ENCODE measurements around the gene HLX. TPM values are rescaled to one million over a fixed set of nuclear protein-coding genes. Genes with fewer than 3 reads are reported as not detected.

HLX gene
- polyA plus RNA-seq, 1 of the 3 experiments (the other 2 are of a cell fraction) = 21.4 TPM

DNA sequence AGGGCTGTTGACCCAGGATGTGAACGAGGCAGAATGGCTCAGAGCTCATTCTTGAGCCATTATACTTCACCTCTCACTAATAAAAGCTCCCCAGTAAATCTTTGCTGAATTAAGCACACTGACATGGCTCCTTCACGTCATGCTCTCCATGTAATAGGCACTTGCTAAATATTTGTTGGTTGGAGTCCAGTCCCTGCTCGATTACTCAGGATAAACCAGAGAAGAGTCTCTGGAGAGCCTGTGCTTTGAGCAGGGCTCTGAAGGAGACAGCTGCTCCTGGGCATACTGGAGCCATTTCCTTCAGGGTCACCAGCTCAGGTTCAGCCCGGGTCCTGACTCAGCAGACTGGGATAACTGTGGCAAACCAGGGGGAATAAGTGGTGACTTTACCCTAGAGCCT is 46.9 kb downstream of the HLX start:
- POLR2A ChIA-PET = no interaction called here

DNA sequence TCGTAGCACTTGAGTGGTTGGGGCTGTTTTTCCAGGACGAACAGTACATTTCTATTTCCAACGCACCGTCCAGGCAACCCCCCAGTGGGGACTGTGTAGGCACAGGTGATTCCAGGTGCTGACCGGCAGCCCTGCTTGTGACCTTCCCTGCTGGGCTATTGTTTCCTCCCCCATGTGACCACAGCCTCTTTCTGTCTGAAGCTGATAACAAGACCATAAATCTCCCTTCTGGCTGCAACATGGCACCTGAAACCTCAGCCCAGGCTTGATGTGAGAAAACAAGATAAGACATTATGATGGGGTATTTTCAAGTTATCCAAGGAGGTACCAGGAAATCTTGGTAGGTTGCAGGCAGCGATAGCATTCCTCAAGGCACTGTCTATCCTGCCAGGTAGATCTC is 48.2 kb downstream of the HLX start:
- H3K4me3 ChIP-seq (ENCODE audit: low read depth in 2 of 2, low read length in 1 of 2) = no peak overlapping the region
- no peaks in the 10 kb centered on the region for H4K20me1 ChIP-seq (ENCODE audit: insufficient read depth)
- no peaks in the 10 kb centered on the region for H3F3A ChIP-seq (replicated peaks; ENCODE audit: insufficient read depth)
- no peaks in the 10 kb centered on the region for H3K9me3 ChIP-seq
- no peak overlapping the region for H3K27ac ChIP-seq (ENCODE audit: low read depth in 2 of 2, low read length in 1 of 2)
- DNase-seq = no peak
- H3K36me3 ChIP-seq (replicated peaks in 1 of 2; ENCODE audit: control insufficient read depth in 1 of 2, insufficient read depth in 2 of 2, low read length in 1 of 2) = no peaks in the 10 kb centered on the region
- no peak overlapping the region for H3K4me2 ChIP-seq
- TF ChIP-seq RFX5 (IDR thresholded peaks at IDR 0.05; ENCODE audit: low read length) (no peak), ELF1 (IDR thresholded peaks at IDR 0.05) (no peak), TEAD4 (IDR thresholded peaks at IDR 0.05; ENCODE audit: borderline replicate concordance, insufficient read depth) (no peak)
- TF ChIP-seq, protein P1, sequence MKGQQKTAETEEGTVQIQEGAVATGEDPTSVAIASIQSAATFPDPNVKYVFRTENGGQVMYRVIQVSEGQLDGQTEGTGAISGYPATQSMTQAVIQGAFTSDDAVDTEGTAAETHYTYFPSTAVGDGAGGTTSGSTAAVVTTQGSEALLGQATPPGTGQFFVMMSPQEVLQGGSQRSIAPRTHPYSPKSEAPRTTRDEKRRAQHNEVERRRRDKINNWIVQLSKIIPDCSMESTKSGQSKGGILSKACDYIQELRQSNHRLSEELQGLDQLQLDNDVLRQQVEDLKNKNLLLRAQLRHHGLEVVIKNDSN (IDR thresholded peaks at IDR 0.05; ENCODE audit: borderline replicate concordance, low read depth) = no peak
- peaks cover 0 to 2% of the 10 kb centered on the region in 2 experiments; a peak in 1 of 4 replicates for H3K4me1 ChIP-seq (ENCODE audit: control insufficient read depth in 1 of 2, insufficient read depth in 2 of 2, low read depth in 1 of 2, low read length in 1 of 2)
- WGBS (ENCODE audit: low lambda C conversion rate) = 78% methylated on average over 6 of the region's 6 CpGs
- H3K79me2 ChIP-seq (ENCODE audit: insufficient read depth) = no peaks in the 10 kb centered on the region
- ChIA-PET CTCF (no interaction called here), POLR2A (no interaction called here)
- H2AFZ ChIP-seq (ENCODE audit: low read depth) = no peak overlapping the region
- no peaks in the 10 kb centered on the region for H3K9me2 ChIP-seq
- H3K27me3 ChIP-seq (ENCODE audit: insufficient read depth) = no peaks in the 10 kb centered on the region
- no peak overlapping the region for H3K9ac ChIP-seq

More for the DNA sequence above, 46.9 kb downstream of the HLX start:
- Histone ChIP-seq H2AFZ (ENCODE audit: low read depth) (no peak overlapping the region), H3K27me3 (ENCODE audit: insufficient read depth) (no peaks in the 10 kb centered on the region), H3K79me2 (ENCODE audit: insufficient read depth) (no peaks in the 10 kb centered on the region), H3K9me2 (no peaks in the 10 kb centered on the region), H3K27ac (ENCODE audit: low read depth in 2 of 2, low read length in 1 of 2) (no peak overlapping the region), H3K9ac (no peak overlapping the region), H4K20me1 (ENCODE audit: insufficient read depth) (no peaks in the 10 kb centered on the region), H3K9me3 (no peaks in the 10 kb centered on the region), H3F3A (replicated peaks; ENCODE audit: insufficient read depth) (no peaks in the 10 kb centered on the region), H3K4me1 (ENCODE audit: control insufficient read depth in 1 of 2, insufficient read depth in 2 of 2, low read depth in 1 of 2, low read length in 1 of 2) (peaks cover 0 to 2% of the 10 kb centered on the region in 2 experiments; a peak in 1 of 4 replicates), H3K4me2 (no peak overlapping the region), H3K4me3 (ENCODE audit: low read depth in 2 of 2, low read length in 1 of 2) (no peak overlapping the region), H3K36me3 (replicated peaks in 1 of 2; ENCODE audit: control insufficient read depth in 1 of 2, insufficient read depth in 2 of 2, low read length in 1 of 2) (no peaks in the 10 kb centered on the region)
- DNase-seq = no peak
- TF ChIP-seq CHD2 (IDR thresholded peaks at IDR 0.05; ENCODE audit: low read length, partially characterized antibody) = no peak
- TF ChIP-seq, protein P2, sequence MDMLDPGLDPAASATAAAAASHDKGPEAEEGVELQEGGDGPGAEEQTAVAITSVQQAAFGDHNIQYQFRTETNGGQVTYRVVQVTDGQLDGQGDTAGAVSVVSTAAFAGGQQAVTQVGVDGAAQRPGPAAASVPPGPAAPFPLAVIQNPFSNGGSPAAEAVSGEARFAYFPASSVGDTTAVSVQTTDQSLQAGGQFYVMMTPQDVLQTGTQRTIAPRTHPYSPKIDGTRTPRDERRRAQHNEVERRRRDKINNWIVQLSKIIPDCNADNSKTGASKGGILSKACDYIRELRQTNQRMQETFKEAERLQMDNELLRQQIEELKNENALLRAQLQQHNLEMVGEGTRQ (IDR thresholded peaks at IDR 0.05; ENCODE audit: borderline replicate concordance, low read depth, low read length) = no peak
- CTCF ChIA-PET = interaction anchor here (0.6 to 2.1 kb wide), 2 partner anchors 18 to 117 kb away, joined by 3 to 8 read pairs; no protein-coding TSS in a partner anchor
- WGBS (ENCODE audit: low lambda C conversion rate) = 51% methylated on average over 4 of the region's 4 CpGs

DNA sequence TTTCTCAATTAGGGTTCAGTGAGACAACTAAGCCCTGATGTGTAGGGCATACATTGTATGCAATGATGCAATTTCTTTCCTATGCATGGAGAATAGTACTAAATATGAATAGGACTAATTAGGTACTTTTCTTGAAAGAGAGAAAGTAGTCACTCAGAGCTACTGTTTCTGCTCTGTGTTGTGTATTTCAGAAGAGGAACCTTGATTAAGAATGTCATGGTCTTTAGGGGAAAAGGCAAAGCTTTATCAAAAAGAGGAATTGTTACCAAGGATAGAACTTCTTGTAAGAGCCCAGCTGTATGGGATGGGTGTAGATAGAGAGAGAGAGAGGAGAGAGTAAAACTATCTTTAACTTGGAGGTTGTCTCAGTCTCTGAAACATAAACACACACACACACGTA is 49.1 kb downstream of the HLX start:
- H2AFZ ChIP-seq (ENCODE audit: low read depth) = no peak overlapping the region
- H3K27ac ChIP-seq (ENCODE audit: low read depth in 2 of 2, low read length in 1 of 2) = no peak overlapping the region
- H3K9ac ChIP-seq = no peak overlapping the region
- no peaks in the 10 kb centered on the region for H3K9me3 ChIP-seq
- DNase-seq = no peak
- WGBS (ENCODE audit: low lambda C conversion rate) = 90% methylated on average over 1 of the region's 1 CpG
- H3K27me3 ChIP-seq (ENCODE audit: insufficient read depth) = no peaks in the 10 kb centered on the region
- ChIA-PET POLR2A (no interaction called here), CTCF (interaction anchor here (1.0 to 1.2 kb wide), 2 partner anchors 21 to 275 kb away, joined by 3 read pairs; no protein-coding TSS in a partner anchor)
- H3K4me2 ChIP-seq = no peak overlapping the region
- H3K36me3 ChIP-seq (replicated peaks in 1 of 2; ENCODE audit: control insufficient read depth in 1 of 2, insufficient read depth in 2 of 2, low read length in 1 of 2) = no peaks in the 10 kb centered on the region
- H3K79me2 ChIP-seq (ENCODE audit: insufficient read depth) = no peaks in the 10 kb centered on the region
- H3F3A ChIP-seq (replicated peaks; ENCODE audit: insufficient read depth) = no peaks in the 10 kb centered on the region
- H4K20me1 ChIP-seq (ENCODE audit: insufficient read depth) = no peaks in the 10 kb centered on the region
- H3K9me2 ChIP-seq = no peaks in the 10 kb centered on the region
- no peak overlapping the region for H3K4me3 ChIP-seq (ENCODE audit: low read depth in 2 of 2, low read length in 1 of 2)
- H3K4me1 ChIP-seq (ENCODE audit: control insufficient read depth in 1 of 2, insufficient read depth in 2 of 2, low read depth in 1 of 2, low read length in 1 of 2) = peaks cover 0 to 2% of the 10 kb centered on the region in 2 experiments; a peak in 1 of 4 replicates
- no peak for TF ChIP-seq TCF12 (IDR thresholded peaks at IDR 0.05)
- TF ChIP-seq, protein P2 (IDR thresholded peaks at IDR 0.05; ENCODE audit: borderline replicate concordance, low read depth, low read length) = no peak
- no peak for TF ChIP-seq FOXJ3 (CRISPR knock-in tag; IDR thresholded peaks at IDR 0.05)
- TF ChIP-seq, protein P3, sequence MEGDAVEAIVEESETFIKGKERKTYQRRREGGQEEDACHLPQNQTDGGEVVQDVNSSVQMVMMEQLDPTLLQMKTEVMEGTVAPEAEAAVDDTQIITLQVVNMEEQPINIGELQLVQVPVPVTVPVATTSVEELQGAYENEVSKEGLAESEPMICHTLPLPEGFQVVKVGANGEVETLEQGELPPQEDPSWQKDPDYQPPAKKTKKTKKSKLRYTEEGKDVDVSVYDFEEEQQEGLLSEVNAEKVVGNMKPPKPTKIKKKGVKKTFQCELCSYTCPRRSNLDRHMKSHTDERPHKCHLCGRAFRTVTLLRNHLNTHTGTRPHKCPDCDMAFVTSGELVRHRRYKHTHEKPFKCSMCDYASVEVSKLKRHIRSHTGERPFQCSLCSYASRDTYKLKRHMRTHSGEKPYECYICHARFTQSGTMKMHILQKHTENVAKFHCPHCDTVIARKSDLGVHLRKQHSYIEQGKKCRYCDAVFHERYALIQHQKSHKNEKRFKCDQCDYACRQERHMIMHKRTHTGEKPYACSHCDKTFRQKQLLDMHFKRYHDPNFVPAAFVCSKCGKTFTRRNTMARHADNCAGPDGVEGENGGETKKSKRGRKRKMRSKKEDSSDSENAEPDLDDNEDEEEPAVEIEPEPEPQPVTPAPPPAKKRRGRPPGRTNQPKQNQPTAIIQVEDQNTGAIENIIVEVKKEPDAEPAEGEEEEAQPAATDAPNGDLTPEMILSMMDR (IDR thresholded peaks at IDR 0.05) = no peak
- TF ChIP-seq RCOR1 (IDR thresholded peaks at IDR 0.05; ENCODE audit: low read length) = no peak
- no peak for TF ChIP-seq EZH2phosphoT487 (IDR thresholded peaks at IDR 0.05; ENCODE audit: borderline replicate concordance, low read depth)
- no peak for TF ChIP-seq POLR2AphosphoS5 (IDR thresholded peaks at IDR 0.05; ENCODE audit: low read depth, low read length)
- TF ChIP-seq RFX5 (IDR thresholded peaks at IDR 0.05; ENCODE audit: low read length) = no peak
- no peak for TF ChIP-seq TEAD4 (IDR thresholded peaks at IDR 0.05; ENCODE audit: borderline replicate concordance, insufficient read depth)
- TF ChIP-seq, protein P4, sequence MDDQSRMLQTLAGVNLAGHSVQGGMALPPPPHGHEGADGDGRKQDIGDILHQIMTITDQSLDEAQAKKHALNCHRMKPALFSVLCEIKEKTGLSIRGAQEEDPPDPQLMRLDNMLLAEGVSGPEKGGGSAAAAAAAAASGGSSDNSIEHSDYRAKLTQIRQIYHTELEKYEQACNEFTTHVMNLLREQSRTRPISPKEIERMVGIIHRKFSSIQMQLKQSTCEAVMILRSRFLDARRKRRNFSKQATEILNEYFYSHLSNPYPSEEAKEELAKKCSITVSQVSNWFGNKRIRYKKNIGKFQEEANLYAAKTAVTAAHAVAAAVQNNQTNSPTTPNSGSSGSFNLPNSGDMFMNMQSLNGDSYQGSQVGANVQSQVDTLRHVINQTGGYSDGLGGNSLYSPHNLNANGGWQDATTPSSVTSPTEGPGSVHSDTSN (IDR thresholded peaks at IDR 0.05) = no peak

Data from SK-N-SH (cell line).